ENCODE measurements around the gene ATPAF1. TPM values are rescaled to one million over a fixed set of nuclear protein-coding genes. Genes with fewer than 3 reads are reported as not detected.

Gene ATPAF1
- total and polyA plus RNA-seq, 9 of the 15 experiments (the other 6 are each of a cell fraction or from before 2014, with no cell fraction given): 6.3 to 56.2 (median 27.4) TPM

DNA sequence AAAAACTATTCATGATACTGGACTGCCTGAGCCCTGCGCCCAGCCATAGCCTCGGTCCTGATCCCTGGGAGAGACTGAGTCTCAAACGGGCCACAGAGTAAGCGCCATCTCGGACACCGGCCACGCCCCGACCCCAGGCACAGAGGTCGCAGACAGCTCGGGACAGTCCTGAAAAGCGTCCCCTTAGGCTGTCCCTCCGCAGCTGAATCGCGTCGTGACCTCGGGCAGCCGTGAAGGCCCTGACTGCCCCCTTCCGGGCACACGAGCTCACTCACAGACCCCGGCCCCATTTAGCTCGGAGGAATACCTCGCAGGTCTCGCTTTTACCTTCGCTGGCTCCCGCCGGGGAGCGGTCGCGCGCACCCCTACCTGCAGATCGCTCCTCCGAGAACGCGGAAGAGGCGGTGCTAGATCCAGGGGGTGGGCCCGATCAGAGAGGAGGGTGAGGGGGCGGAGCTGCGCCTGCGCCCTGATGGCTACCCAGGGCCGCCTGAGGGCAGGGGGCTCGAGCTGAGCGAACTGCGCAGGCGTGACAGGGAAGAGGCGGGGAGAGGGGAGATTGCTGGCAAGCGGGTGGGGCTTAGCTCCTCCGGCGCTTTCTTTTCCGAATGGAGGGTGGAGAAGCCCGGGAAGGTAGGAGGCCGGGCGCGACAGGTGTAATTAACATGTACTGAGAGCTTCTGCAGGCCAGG, 64.2 kb downstream of the ATPAF1 start, which contains the start of gene MKNK1 (continued):
- TF ChIP-seq, protein P1, sequence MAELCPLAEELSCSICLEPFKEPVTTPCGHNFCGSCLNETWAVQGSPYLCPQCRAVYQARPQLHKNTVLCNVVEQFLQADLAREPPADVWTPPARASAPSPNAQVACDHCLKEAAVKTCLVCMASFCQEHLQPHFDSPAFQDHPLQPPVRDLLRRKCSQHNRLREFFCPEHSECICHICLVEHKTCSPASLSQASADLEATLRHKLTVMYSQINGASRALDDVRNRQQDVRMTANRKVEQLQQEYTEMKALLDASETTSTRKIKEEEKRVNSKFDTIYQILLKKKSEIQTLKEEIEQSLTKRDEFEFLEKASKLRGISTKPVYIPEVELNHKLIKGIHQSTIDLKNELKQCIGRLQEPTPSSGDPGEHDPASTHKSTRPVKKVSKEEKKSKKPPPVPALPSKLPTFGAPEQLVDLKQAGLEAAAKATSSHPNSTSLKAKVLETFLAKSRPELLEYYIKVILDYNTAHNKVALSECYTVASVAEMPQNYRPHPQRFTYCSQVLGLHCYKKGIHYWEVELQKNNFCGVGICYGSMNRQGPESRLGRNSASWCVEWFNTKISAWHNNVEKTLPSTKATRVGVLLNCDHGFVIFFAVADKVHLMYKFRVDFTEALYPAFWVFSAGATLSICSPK (IDR thresholded peaks at IDR 0.05; ENCODE audit: borderline replicate concordance): no peak
- TF ChIP-seq ZNF436 (CRISPR knock-in tag; IDR thresholded peaks at IDR 0.05) (peak; percentile 55), ZNF280B (CRISPR knock-in tag; IDR thresholded peaks at IDR 0.05) (no peak), SRSF9 (IDR thresholded peaks at IDR 0.05; ENCODE audit: borderline replicate concordance, low read depth, low read length) (no peak), BRCA1 (IDR thresholded peaks at IDR 0.05) (no peak), BRCA1 (CRISPR knock-in tag; IDR thresholded peaks at IDR 0.05) (no peak), FOXJ3 (CRISPR knock-in tag; IDR thresholded peaks at IDR 0.05) (no peak), ZNF511 (CRISPR knock-in tag; IDR thresholded peaks at IDR 0.05) (0 out of 2 replicates have a peak, but pooled peaks have one; percentile 37), ZC3H11A (IDR thresholded peaks at IDR 0.05; ENCODE audit: low read depth, low read length) (no peak), NFXL1 (CRISPR knock-in tag; IDR thresholded peaks at IDR 0.05) (no peak), ZFX (CRISPR knock-in tag; IDR thresholded peaks at IDR 0.05) (peak; percentile 13; the same call in 1 of the 2 replicates), TAF1 (IDR thresholded peaks at IDR 0.05; ENCODE audit: control insufficient read depth, extremely low read depth, insufficient read depth, low read length, severe bottlenecking) (peak; percentile 66), CHAMP1 (IDR thresholded peaks at IDR 0.05) (no peak), ATF7 (IDR thresholded peaks at IDR 0.05) (peak; percentile 85)
- TF ChIP-seq, protein P2, sequence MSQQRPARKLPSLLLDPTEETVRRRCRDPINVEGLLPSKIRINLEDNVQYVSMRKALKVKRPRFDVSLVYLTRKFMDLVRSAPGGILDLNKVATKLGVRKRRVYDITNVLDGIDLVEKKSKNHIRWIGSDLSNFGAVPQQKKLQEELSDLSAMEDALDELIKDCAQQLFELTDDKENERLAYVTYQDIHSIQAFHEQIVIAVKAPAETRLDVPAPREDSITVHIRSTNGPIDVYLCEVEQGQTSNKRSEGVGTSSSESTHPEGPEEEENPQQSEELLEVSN (IDR thresholded peaks at IDR 0.05; ENCODE audit: borderline replicate concordance in 1 of 2, extremely low read depth in 1 of 2, insufficient read depth in 1 of 2, insufficient read length in 1 of 2, low read depth in 1 of 2, low read length in 1 of 2, poor library complexity in 1 of 2, severe bottlenecking in 1 of 2): peak in 1 of 2 experiments; percentile 28

All from K562 (cell line).